Tibial artery (tissue), 4 donors: ENCODE data around the gene RNF222.

Experiments
- DNase-seq, 2 donors: peaks; one replicate each; pipeline ENCODE4 v3.0.0-alpha.2; 2019
- H3K27ac ChIP-seq, 2 donors: fragments of 200-600 bp; sonication (generic) in 1 of 2; 1 replicate in 1 of 2; 2 replicates in 1 of 2; pipeline ENCODE4 v1.5.1; 2018 to 2019; ENCODE audit warnings: mild to moderate bottlenecking in 1 of 2
- H3K27me3 ChIP-seq, 2 donors: fragments of 200-600 bp; sonication (generic) in 1 of 2; one replicate each; pipeline versions ENCODE4 v1.5.1 to v1.6.0; 2016 to 2019
- H3K36me3 ChIP-seq, 3 donors: fragments of 200-600 bp; sonication (generic) in 2 of 3; one replicate each; pipeline ENCODE4 v1.5.1; 2016 to 2019; ENCODE audit warnings: mild to moderate bottlenecking in 2 of 3
- H3K4me1 ChIP-seq, 4 donors: fragments of 200-600 bp; sonication (generic) in 2 of 4; 1 replicate in 3 of 4; 2 replicates in 1 of 4; pipeline ENCODE4 v1.5.1; 2016 to 2019
- H3K4me3 ChIP-seq, 2 donors: fragments of 200-600 bp; sonication (generic) in 1 of 2; 1 replicate in 1 of 2; 2 replicates in 1 of 2; pipeline ENCODE4 v1.5.1; 2018 to 2019; ENCODE audit warnings: mild to moderate bottlenecking in 2 of 2
- H3K9me3 ChIP-seq, 3 donors: fragments of 200-600 bp; sonication (generic) in 1 of 3; one replicate each; pipeline ENCODE4 v1.5.1; 2016 to 2019
- CTCF ChIP-seq, 2 experiments: fragments of 200-600 bp in 1 of 2; fragments of 450-650 bp in 1 of 2; IDR thresholded peaks; one replicate each; pipeline ENCODE4 v1.5.1; 2017 to 2019; ENCODE audit warnings: antibody characterized with exemption in 2 of 2, mild to moderate bottlenecking in 1 of 2, moderate library complexity in 1 of 2
- intact Hi-C: fragments of 100-400 bp; cut with DNase I; formaldehyde crosslinking; loops from one replicate; pipeline ENCODE4 v1.15.0; 2023; ENCODE audit warnings: low total_unique reads

The RNF222 gene

GRCh38 chr17:8392674-8393469 lies 4.8 kb downstream of the RNF222 start:
- no peak overlapping the region for H3K27ac ChIP-seq
- DNase-seq = peak in 1 of 2 donors; percentile 54
- no peak for TF ChIP-seq CTCF (IDR thresholded peaks at IDR 0.05)
- no peaks in the 10 kb centered on the region for H3K4me1 ChIP-seq
- H3K27me3 ChIP-seq = peaks cover 0 to 38% of the 10 kb centered on the region in 2 donors
- intact Hi-C loops = no loop called here
- no peak overlapping the region for H3K4me3 ChIP-seq
- no peaks in the 10 kb centered on the region for H3K36me3 ChIP-seq
- no peaks in the 10 kb centered on the region for H3K9me3 ChIP-seq

GRCh38 chr17:8392274-8392673 lies 5.4 kb downstream of the RNF222 start:
- no peak for DNase-seq
- Histone ChIP-seq H3K4me1 (no peaks in the 10 kb centered on the region), H3K36me3 (no peaks in the 10 kb centered on the region), H3K9me3 (no peaks in the 10 kb centered on the region), H3K27ac (no peak overlapping the region), H3K27me3 (peaks cover 0 to 32% of the 10 kb centered on the region in 2 donors), H3K4me3 (no peak overlapping the region)
- no peak for TF ChIP-seq CTCF (IDR thresholded peaks at IDR 0.05)
- intact Hi-C loops = no loop called here

- no peak for TF ChIP-seq CTCF (IDR thresholded peaks at IDR 0.05)
- intact Hi-C loops = no loop called here
- no peaks in the 10 kb centered on the region for H3K4me1 ChIP-seq
- H3K9me3 ChIP-seq = no peaks in the 10 kb centered on the region
- H3K27ac ChIP-seq = no peak overlapping the region
- no peaks in the 10 kb centered on the region for H3K36me3 ChIP-seq
- DNase-seq = no peak
- H3K4me3 ChIP-seq = no peak overlapping the region
- peaks cover 0 to 27% of the 10 kb centered on the region in 2 donors for H3K27me3 ChIP-seq
Observed at GRCh38 chr17:8391711-8392110, 5.9 kb downstream of the RNF222 start.

- Histone ChIP-seq H3K9me3 (no peaks in the 10 kb centered on the region), H3K27me3 (peaks cover 0 to 7% of the 10 kb centered on the region in 2 donors), H3K27ac (no peak overlapping the region), H3K36me3 (no peaks in the 10 kb centered on the region), H3K4me3 (no peak overlapping the region), H3K4me1 (peaks cover 0 to 13% (median 13%) of the 10 kb centered on the region in 4 donors)
- no peak for DNase-seq
- intact Hi-C loops = no loop called here
- no peak for TF ChIP-seq CTCF (IDR thresholded peaks at IDR 0.05)
Observed at GRCh38 chr17:8387914-8388651, 9.5 kb downstream of the RNF222 start.

- Histone ChIP-seq H3K9me3 (no peaks in the 10 kb centered on the region), H3K4me1 (peaks cover 0 to 19% (median 17%) of the 10 kb centered on the region in 4 donors), H3K36me3 (peaks cover 0 to under 1% (median 0%) of the 10 kb centered on the region in 3 donors), H3K4me3 (no peak overlapping the region), H3K27ac (no peak overlapping the region), H3K27me3 (no peaks in the 10 kb centered on the region)
- TF ChIP-seq CTCF (IDR thresholded peaks at IDR 0.05) = no peak
- intact Hi-C loops = no loop called here
- peak in 1 of 2 donors; percentile 31 for DNase-seq
Observed at GRCh38 chr17:8386841-8387240, 10.8 kb downstream of the RNF222 start.
